HG03039 (cell line): ENCODE data around the gene RBMS1.

Source experiments
- ATAC-seq: cut with Tn5 transposase; IDR thresholded peaks from one replicate; pipeline ENCODE4 v1.9.1; 2021; ENCODE audit warnings: mild to moderate bottlenecking, moderate library complexity; ENCODE audit not compliant: unreplicated experiment

Gene RBMS1

DNA sequence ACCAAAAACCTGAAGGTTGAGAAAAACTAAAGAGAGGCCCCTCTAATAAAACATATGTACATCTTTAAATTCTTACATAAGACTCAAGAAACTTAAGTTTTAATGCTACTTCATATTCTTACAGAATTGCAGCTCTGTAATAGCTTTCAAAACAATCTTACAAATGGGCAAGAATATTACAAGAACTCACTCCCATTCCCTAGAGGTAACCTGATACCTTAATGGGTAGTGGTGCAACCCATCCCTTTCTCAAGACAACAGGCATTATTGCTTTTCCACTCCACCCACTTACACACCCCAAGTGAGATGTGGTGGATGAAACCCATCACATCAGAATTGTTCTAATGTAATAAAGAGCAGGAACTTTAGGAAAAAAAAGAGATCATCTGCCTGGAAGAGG lies 103.7 kb downstream of the RBMS1 start:
- no peak for ATAC-seq

DNA sequence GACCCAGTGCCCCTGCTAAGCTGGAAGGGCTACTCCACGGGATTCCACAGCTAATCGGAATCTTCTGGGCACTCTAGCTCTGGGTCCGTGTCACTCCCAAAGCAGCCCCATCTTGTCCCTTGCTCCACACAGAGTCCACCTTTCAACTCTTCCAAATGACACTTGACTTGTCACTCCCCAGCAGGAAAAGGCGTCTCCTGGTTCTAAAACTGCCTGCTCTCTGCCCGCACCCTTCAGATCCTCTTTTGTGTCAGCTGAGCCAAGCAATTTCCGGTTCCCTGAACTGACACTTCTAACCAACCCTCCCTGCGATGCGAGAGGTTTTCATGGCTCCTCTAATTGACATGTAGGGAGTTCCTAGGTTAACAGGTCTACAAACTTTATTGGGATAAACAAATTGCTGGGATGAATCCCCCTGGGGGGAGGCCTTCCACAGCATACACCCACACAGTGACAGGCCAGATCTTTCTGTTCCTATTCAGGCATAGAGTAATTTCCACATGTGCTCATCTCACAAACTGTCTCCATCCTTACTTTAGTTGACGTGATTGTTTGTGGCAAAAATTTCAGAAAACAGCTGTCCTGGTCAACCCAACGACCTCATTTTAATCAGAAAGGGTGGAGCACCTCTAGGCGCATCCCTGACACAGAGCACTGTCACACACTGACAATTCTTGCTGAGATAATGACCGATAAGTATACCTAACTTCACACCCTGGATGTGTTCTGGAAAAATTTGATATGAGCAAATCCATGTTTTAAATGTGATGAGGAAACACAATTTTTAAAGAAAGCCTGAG lies 104.9 kb downstream of the RBMS1 start:
- no peak for ATAC-seq

DNA sequence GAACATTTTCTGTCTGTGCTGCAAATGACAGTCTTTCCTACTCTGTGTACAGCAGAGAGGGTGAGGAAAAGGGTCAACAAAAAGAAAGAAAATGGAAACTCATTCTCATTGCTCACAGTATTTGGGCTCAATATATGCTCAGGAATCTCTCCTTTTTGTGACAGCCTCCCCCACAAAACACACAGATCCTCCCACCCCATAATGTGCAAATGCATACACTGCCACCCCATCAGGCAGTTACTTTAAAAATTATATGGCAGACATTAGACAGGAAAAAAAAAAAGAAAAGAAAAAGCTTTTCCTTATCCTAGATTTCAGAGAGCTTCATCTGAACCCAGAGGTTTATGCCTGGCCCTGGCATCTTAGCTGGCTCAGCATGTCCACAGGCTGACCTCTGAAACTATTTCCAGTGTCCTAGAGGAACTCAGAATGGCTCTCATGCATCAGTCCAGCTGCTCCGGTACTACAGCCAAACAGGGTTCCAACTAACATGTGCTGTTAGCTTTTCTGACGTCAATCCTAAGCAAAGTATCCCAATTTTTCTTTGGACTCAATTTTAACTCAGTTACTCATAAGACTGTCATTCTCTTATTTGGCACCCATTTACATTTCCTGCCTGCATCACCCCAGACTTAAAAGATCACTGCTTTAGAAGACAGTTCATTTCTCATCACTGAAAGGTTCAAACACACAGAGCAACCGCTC lies 105.9 kb downstream of the RBMS1 start:
- no peak for ATAC-seq

DNA sequence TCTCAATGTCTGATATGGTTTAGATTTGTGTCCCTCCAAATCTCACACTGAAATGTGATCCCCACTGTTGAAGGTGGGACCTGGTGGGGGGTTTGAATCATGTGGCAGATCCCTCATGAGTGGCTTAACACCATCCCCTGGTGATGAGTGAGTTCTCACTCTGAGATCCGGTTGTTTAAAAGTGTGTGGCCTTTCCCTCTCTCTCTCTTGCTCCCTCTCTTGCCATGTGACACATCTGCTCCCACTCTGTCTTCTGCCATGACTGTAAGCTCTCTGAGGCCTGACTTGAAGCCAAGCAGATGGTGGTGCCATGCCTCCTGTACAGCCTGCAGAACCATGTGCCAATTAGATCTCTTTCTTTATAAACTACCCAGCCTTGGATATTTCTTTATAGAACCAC lies 108.8 kb downstream of the RBMS1 start:
- no peak for ATAC-seq

DNA sequence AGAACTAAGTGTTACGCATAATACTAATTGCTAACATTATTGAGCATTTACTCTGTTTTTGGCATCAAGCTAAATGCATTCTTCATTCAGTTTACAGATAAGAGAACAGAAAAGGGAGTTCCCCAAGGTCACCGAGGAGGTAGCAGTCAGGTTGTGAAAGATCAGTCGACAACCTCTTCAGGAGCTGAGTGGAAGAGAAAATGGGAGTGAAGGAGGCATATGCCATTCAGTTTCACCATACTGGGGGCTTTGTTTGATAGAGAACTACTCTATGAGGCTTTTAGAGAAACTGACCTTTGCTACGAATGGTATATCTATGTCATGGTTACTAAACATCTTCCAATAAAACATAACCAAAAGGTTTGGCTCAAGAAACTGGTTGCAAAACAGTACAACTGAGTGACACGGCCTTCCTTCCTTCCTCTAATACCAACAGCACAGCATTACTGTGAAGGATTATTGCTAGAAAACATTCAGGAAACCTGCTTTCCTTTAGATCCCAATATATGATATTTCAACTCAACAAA lies 112.1 kb downstream of the RBMS1 start:
- ATAC-seq: no peak

DNA sequence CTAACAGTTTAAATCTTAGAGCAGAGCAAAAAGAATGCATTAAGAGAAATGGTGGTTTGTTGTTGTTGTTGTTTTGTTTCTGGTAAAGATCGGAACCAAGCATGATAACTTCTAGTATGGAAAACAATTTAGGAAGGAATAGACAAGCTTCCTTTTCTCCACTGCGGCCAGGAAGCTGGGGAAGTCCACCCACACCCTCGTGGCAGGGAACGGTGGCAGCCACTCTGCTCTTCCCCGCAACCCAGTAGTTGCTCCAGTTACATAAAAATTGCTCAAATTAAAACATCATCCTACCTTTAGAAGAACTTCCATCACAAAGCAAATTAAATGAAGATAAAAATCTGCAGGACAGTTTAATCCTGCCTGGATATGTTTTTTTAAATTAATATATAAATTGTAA lies 113.0 kb downstream of the RBMS1 start:
- ATAC-seq: no peak

DNA sequence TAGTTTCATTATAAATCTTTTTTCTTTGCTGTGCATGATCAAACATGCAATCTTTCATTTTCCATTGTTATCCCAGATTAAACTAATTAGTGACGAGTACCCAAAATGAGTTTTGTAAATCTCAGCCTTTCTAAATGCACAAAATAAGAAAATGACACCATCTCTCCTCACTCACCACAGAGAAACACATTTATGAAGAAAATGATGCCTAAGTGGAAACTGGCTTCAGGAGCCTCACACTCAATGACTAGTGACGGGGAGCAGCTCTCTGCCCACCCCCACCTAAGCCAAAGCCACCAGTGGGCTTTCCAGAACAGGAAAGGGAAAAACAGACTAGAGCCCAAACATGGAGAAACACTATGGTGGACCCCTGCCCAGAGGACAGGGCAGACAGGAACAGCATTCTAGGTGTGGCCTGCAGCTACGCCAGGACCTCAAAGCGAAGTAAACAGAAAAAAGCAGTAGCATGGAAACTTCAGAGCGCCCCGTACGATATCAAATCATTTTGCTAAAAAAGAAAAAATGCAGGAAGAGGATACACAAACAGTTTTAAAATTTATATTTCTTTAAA lies 113.5 kb downstream of the RBMS1 start:
- no peak for ATAC-seq

DNA sequence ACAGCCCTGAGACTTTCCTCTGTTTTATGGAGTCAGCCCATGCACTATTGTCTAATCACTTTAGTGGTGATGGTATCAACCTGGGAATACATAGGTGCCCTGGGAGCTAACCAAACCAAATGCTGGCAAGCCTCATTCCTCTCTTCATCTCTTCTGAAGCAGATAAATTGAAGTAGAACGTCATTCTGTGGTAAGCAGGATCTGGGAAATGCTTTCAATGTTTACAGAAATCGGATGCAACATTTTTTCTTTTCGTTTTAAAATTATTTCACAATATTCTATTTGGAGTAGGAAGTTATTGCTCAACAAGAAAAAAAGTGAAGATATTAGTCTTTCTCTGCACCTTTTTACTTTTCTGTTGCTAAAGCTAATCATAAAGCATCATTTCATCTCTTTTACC lies 114.2 kb downstream of the RBMS1 start:
- ATAC-seq: no peak

DNA sequence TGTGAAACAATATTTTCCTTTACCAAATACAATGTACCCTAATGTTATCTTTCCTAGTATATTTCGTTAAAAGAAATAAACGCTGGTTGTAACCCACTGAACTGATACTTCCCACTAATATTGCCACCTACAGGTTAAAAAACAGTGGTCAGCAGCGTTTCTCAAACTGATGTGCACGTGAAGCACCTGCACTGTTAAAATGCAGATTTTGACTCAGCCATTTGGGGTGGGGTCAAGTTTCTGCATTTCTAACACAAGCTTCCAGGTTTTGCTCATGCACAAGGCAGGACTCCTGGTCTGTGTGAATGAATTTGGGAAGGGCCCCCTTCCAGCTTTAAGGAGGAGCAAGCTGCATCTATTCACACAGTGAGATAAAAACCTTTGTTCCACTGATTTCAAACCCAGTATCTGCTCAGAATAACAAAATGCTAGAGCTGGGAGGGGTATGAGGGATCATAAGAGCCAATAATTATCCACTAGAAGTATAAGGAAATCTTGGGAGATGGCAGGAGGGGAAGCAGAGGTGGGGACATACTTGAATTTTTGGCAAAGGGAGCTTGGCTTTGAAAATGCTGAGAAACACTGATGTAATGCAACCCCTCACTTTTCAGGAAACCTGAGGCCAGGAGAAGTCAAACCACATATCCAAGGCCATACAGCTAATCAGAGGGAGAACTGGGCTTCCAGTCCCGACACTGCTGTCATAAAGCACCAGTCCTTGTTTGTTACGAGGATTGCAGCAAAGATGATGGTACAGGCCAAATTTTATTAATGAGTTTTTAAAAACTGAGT lies 116.2 kb downstream of the RBMS1 start:
- ATAC-seq: no peak

DNA sequence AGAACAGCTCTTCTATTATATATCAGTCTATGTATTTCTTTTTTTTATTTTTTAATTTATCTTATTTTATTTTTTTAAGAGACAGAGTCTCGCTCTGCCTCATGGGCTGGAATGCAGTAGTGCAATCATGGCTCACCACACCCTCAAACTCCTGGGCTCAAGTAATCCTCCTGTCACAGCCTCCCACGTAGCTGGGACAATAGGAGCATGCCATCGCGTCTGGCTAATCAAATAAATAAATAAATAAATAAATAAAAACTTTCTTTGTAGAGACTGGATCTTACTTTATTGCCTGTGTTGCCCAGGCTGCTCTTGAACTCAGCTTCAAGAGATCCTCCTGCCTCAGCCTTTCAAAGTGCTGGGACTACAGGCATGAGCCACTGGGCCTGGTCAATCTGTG lies 117.0 kb downstream of the RBMS1 start:
- no peak for ATAC-seq

DNA sequence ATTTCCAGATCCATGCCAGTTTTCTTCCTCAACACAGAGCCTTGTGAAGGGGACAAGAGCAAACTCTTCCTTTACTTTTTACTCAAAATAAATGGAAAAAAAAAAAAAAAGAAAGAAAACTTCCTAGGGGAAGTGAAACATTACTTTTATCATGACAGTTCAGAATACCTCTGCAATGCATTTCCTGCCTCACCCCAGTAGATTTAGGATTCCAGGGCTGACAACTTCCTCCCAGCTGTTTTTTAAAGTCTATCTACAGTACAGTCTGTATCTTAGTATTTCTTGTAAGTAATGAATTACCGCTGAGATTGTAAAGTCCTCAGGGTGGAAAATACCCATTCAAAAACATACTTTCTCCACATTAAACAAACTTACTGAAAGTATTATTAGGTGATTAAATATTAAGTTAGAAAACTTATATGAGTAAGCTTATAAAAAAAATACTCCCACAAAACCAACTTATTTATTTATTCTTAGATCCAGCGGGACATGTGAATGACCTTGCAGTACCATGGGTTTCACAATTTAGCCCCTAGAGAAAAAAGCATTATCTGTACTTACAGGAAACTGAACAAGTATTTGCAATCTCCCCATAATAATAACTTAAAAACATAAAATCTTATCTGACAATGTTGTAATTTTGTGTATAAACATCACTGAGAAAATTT lies 117.7 kb downstream of the RBMS1 start:
- ATAC-seq: no peak

DNA sequence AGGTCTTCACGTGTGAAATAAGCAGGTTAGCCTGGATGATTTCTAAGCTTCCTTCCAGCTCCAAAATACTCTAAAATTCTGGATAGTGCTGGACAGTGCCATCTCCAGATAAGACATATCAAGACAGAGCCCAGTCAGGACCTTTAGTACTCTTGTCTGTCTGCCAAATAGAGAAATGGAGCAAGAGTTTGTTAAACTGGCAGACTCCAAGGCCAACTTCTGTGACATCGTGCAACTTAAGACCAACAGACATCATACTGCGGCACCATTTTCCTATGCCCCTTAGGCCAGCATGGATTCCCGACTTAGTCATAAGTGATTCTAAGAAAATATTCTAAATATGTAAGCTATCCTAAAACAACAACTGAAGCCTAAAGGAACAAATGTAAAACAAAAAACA lies 118.6 kb downstream of the RBMS1 start:
- no peak for ATAC-seq

DNA sequence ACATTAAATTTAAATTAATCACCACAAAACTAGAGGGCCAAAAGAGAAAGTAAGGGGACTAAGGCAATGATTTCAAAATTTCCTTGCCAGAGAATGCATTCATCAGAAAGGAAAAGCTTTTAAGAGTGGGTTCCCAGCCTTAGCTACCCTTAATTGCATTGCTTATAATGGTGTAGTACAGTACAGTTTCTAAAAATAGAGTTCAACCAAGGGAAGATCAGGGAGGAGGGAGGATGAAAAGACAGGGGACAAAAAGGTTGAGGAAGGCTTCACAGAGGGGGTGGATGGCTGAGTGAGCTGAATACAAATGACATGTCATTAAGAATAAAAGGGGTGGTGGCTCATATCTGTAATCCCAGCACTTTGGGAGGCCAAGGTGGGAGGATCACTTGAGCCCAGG lies 119.9 kb downstream of the RBMS1 start:
- no peak for ATAC-seq

DNA sequence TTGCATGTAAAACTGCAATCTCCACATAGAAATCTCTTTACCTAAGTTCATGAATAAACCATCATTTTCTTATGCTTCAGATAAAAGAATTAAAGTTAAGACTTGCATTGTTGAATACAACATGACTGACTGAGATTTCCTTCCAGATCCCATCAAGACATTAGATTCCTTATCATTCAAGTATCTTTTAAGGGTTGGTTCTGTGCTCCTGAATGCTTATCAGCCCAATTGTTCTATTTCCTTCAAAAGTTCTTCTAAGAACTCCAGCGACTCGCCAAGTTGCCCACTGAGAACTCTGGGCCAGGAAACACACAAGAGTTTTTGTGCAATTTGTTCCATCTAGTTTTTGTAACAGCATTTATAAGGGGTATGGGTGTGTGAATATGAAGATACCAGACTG lies 120.3 kb downstream of the RBMS1 start:
- ATAC-seq: no peak

DNA sequence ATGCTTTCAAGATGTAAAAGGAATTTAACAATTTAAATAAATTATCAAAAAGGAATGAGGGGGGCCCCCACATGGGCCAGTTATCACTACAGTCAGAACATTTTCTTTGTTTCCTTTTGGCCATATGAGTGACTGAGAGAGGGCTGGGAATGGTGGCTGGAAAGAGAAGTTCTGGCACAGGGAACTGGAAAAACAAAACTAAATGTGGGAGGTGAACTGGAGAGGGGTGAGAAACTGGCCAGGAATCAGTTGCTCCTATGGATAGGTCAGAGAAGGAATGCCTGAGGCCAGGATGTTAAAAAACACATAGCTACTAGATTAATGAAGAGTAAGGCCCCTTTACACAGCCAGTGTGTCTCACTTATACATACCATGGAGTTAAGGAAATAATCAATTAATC lies 121.0 kb downstream of the RBMS1 start:
- ATAC-seq: no peak

DNA sequence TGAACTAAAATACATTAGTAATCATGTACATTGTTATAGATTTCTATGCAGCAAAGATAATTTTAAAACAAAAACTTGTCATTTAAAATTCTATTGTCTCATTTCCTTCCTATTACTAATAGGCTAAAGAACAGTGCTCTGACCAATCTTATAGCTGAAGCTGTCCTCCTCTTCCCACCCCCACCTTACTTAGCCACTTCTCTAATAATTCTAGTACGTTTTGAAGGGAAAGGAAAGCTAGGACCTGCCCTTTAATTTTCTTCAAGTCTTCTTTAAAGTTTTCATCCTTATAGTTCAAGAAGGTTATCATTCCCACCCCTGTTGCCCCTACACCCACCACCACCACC lies 121.6 kb downstream of the RBMS1 start:
- no peak for ATAC-seq

DNA sequence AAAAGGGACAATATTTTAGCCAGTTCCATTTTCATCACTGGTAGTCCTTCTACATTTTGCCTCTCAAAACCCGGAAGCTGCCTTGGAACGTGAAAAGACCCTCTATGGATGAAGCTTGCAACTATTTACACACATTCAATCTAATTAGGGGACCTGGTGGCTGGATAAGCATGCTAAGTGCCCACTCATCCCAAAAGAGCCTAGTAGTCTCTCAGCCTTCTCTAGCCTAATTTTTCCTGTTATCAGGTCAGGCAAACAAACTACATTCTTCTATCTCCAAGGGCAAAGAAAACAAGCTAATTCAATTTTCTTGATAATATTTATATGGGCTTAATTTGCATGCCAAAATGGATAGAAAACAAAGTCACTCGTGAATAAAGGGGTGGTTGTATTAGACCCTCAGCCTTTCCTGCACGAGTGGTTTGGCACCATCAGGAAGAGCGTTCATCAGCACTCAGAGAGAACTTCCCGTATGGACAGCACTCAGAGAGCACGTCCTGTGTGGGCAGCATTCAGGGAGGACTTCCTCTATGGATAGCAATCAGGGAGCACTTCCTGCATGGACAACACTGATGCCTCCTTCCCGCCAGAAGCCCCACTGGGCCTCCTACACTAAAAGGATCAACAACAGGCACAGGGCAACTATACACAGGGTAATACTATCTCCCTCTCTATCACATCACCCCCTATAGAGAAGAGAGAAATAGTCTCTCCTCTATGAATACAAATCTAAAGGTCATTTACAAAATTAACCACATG lies 122.2 kb downstream of the RBMS1 start:
- ATAC-seq: no peak

DNA sequence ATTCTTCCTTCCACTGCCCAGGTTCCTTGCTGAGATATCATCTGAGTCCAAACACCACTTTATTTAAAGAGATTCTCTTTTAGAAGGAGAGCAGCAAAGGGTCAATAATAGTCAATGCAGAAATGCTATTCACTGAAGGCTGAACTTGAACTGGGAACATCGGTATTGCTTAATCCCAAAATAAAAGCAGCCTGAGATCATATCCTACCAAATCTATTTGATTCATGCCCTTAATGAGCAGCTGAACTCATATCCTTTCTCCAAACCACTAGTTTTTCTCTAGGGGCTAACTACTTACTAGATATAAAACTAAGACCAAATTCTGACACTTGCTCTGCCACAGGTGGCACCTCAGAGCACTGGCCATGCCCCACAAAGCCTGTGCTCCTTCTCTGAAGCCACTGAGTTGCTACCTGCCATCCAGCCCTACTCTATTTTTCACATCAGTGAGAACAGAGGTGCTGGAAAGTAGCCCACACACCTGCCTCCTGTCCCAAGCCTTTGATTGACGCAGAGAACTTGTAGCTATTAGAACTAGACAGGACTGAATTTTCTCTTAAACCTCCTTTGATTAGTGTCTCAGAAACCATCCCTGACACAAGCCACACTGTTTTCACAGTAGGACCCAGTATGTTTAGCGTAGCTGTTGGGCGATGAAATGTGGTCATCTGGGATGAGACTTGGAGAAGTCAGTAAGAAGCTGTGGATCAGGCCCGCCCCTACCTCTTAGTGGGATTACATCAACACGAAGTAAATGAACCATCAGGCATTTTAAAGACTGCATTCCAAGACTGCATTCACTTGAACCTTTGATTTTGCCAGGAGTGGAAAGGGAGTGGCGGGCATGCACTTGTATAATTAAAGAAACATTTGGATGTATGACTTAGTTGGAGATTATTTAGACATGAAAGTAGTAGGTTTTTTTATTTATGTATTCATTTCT lies 124.3 kb downstream of the RBMS1 start:
- ATAC-seq: no peak

DNA sequence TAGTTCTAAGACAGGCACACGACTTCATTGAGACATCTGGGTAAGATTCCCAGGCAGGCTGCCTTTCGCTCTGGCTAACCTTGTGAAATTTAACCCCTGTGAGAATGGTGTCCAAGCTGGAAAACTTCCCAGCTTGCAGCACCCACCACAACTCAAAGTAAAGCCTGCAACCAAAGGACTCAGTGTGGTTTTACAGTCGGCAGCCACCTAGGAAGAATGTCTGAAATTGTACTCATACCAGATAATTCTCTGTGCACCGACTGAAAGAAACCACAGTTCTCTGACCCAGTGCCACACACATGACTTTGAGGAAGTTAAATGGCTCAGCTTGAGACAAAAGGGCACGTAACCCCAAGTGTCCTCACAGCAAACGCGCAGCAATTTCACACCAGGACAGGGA lies 125.7 kb downstream of the RBMS1 start:
- no peak for ATAC-seq
